HCT116 (cell line): Measurements from ENCODE around the gene SERPIND1. TPM values are rescaled to one million over a fixed set of nuclear protein-coding genes. Genes with fewer than 3 reads are reported as not detected.
"Not testable (repeated sequence)": the region's sequence is repeated elsewhere in the genome, so short reads cannot be mapped to it uniquely, and the experiment has no call there.

Source experiments
- ATAC-seq: fragments of 200-7000 bp; cut with Tn5 transposase; 2 replicates; pipeline ENCODE4 v1.9.1; 2020; ENCODE audit warnings: mild to moderate bottlenecking, moderate library complexity
- BruUV-seq: library from RNA; stranded (reverse); fragments of 400-500 nt; replicated peaks from 2 replicates; lab custom pipeline; 2021; lab: Mats Ljungman, UMichigan
- CTCF ChIA-PET: fragments of 300-600 bp; sonication (Branson Sonifier 250); formaldehyde crosslinking; loops from one replicate; lab custom pipeline; 2021; ENCODE audit warnings: antibody characterized with exemption; lab: Charles Lee
- POLR2A ChIA-PET: fragments of 300-600, 350-600 bp; sonication (Branson Sonifier 250); formaldehyde crosslinking; loops from one replicate; lab custom pipeline; 2021; ENCODE audit warnings: antibody characterized with exemption; lab: Charles Lee
- RAD21 ChIA-PET, 2 experiments: fragments of 300-600 bp; sonication (Branson Sonifier 250); formaldehyde crosslinking; loops; one replicate each; lab custom pipeline; 2023; ENCODE audit warnings: low total read pairs in 2 of 2; ENCODE audit not compliant: uncharacterized antibody in 2 of 2, unreplicated experiment in 2 of 2, low non-redundant PET in 1 of 2; lab: Charles Lee
- DNase-seq: peaks from one replicate; pipeline ENCODE4 v3.0.0-alpha.2; 2010; ENCODE audit warnings: low read depth, low spot score
- H2AFZ ChIP-seq: fragments of 200-600 bp; shearing (Covaris generic), sonication (generic); 2 replicates; pipeline ENCODE4 v1.6.1; 2017; ENCODE audit warnings: low read depth, mixed run types, mixed read lengths, antibody characterized with exemption, low read length; ENCODE audit not compliant: poor library complexity, severe bottlenecking
- H3K27ac ChIP-seq: 2 replicates; pipeline ENCODE4 v1.5.1; 2012; ENCODE audit warnings: low read depth, low read length
- H3K27me3 ChIP-seq: fragments of 200-600 bp; sonication (generic); 2 replicates; pipeline ENCODE4 v1.6.1; 2016; ENCODE audit warnings: mixed run types, low read length, mixed read lengths; ENCODE audit not compliant: insufficient read depth
- H3K36me3 ChIP-seq, 2 experiments: fragments of 200-500 bp in 1 of 2; fragments of 200-600 bp in 1 of 2; sonication (Bioruptor generic) in 1 of 2; sonication (generic) in 1 of 2; 2 replicates each; pipeline versions ENCODE4 v1.5.1 to v1.6.1; 2014 to 2016; ENCODE audit warnings: low read length in 2 of 2, inconsistent platforms in 1 of 2, mixed read lengths in 1 of 2, mixed run types in 1 of 2; ENCODE audit not compliant: insufficient read depth in 2 of 2, control insufficient read depth in 1 of 2
- H3K4me1 ChIP-seq, 2 experiments: fragments of 200-600 bp in 1 of 2; sonication (generic) in 1 of 2; 2 replicates each; pipeline versions ENCODE4 v1.5.1 to v1.6.1; 2012 to 2017; ENCODE audit warnings: low read length in 2 of 2, inconsistent platforms in 1 of 2, mild to moderate bottlenecking in 1 of 2, mixed read lengths in 1 of 2, mixed run types in 1 of 2, moderate library complexity in 1 of 2; ENCODE audit not compliant: insufficient read depth in 2 of 2, control insufficient read depth in 1 of 2
- H3K4me2 ChIP-seq: fragments of 200-600 bp; sonication (generic); 2 replicates; pipeline ENCODE4 v1.6.1; 2017; ENCODE audit warnings: mixed run types, low read length, mixed read lengths
- H3K4me3 ChIP-seq, 2 experiments: fragments of 200-600 bp in 1 of 2; sonication (generic) in 1 of 2; replicated peaks in 1 of 2; 2 replicates each; pipeline ENCODE4 v1.5.1; 2011 to 2016; ENCODE audit warnings: low read length in 2 of 2, control low read depth in 1 of 2, low read depth in 1 of 2, mild to moderate bottlenecking in 1 of 2, mixed read lengths in 1 of 2, mixed run types in 1 of 2
- H3K79me2 ChIP-seq: fragments of 200-600 bp; sonication (generic); 2 replicates; pipeline ENCODE4 v1.6.1; 2017; ENCODE audit warnings: mild to moderate bottlenecking, mixed run types, low read length, moderate library complexity, mixed read lengths; ENCODE audit not compliant: insufficient read depth
- H3K9ac ChIP-seq: fragments of 200-600 bp; sonication (generic); 2 replicates; pipeline ENCODE4 v1.6.1; 2016; ENCODE audit warnings: low read length, mixed read lengths
- H3K9me2 ChIP-seq: fragments of 200-600 bp; sonication (generic), shearing (Covaris generic); 2 replicates; pipeline ENCODE4 v1.6.1; 2017; ENCODE audit warnings: mixed run types, mild to moderate bottlenecking, moderate library complexity; ENCODE audit not compliant: insufficient read depth
- H3K9me3 ChIP-seq, 2 experiments: fragments of 200-500 bp in 1 of 2; fragments of 200-600 bp in 1 of 2; sonication (Bioruptor generic) in 1 of 2; sonication (generic) in 1 of 2; 2 replicates each; pipeline ENCODE4 v1.6.1; 2014 to 2017; ENCODE audit warnings: low read length in 2 of 2, mixed read lengths in 2 of 2, inconsistent platforms in 1 of 2, low read depth in 1 of 2, mild to moderate bottlenecking in 1 of 2, mixed run types in 1 of 2, moderate library complexity in 1 of 2; ENCODE audit not compliant: control insufficient read depth in 1 of 2, insufficient read depth in 1 of 2
- H4K20me1 ChIP-seq: fragments of 200-600 bp; sonication (generic), shearing (Covaris generic); 2 replicates; pipeline ENCODE4 v1.6.1; 2017; ENCODE audit warnings: mixed run types, mild to moderate bottlenecking, moderate library complexity; ENCODE audit not compliant: insufficient read depth
- CEBPB ChIP-seq: IDR thresholded peaks from 2 replicates; pipeline ENCODE4 v1.6.1; 2012; ENCODE audit warnings: low read depth
- SP1 ChIP-seq: IDR thresholded peaks from 2 replicates; pipeline ENCODE4 v1.6.1; 2012; ENCODE audit warnings: low read depth
- intact Hi-C: fragments of 100-400 bp; cut with micrococcal nuclease; formaldehyde crosslinking; loops from 2 replicates; pipeline ENCODE4 v1.10.0; 2022
- total RNA-seq: library from RNA; stranded (reverse); gene quantifications from one replicate; pipeline ENCODE4 v1.2.1, GENCODE V29; 2021; ENCODE audit not compliant: unreplicated experiment

The SERPIND1 gene
- total RNA-seq, 1 experiment from 2014 or later = 0.25 TPM

DNA sequence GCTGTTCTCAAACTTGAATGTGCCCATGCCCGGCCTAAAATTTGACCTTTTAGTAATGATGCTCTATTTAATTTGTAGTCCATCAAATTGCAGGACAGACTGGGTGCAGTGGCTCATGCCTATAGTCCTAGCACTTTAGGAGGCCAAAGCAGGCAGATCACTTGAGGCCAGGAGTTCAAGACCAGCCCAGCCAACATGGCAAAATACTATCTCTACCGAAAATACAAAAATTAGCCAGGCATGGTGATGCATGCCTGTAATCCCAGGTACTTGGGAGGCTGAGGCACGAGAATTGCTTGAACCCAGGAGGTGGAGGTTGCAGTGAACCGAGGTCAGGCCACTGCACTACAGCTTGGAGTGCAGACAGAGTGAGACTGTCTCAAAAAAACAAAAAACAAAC lies 51.3 kb downstream of the SERPIND1 start:
- H2AFZ ChIP-seq, H3K4me1 ChIP-seq, ATAC-seq, intact Hi-C loops, RAD21 ChIA-PET, H3K27me3 ChIP-seq, BruUV-seq, H3K27ac ChIP-seq, H3K4me3 ChIP-seq, H3K36me3 ChIP-seq, H3K9ac ChIP-seq, CTCF ChIA-PET, H3K9me2 ChIP-seq, H4K20me1 ChIP-seq, H3K4me2 ChIP-seq, H3K9me3 ChIP-seq, DNase-seq, H3K79me2 ChIP-seq, POLR2A ChIA-PET: not testable (repeated sequence)

DNA sequence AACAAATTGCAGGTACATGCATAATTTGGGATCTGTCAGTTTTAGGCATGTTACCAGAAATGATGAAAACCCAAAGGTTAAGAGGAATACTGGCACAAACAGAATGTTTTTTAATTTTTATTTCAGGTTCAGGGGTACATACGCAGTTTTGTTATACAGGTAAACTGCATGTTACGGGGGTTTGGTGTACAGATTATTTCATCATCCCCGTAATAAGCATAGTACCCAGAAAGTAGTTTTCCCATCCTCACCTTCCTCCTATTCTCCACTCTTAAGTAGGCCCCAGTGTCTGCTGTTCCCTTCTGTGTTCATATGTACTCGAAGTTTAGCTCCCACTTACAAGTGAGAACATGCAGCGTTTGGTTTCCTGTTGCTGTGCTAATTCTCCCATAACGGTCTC lies 51.7 kb downstream of the SERPIND1 start:
- Histone ChIP-seq H3K9ac (no peak overlapping the region), H3K4me1 (no peaks in the 10 kb centered on the region), H2AFZ (no peak overlapping the region), H3K27me3 (no peaks in the 10 kb centered on the region), H3K36me3 (peaks cover 0 to 4% of the 10 kb centered on the region in 2 experiments; a peak in 3 of 4 replicates), H3K4me3 (no peak overlapping the region), H4K20me1 (no peaks in the 10 kb centered on the region), H3K27ac (no peak overlapping the region), H3K9me2 (no peaks in the 10 kb centered on the region), H3K9me3 (no peaks in the 10 kb centered on the region), H3K79me2 (no peaks in the 10 kb centered on the region), H3K4me2 (no peak overlapping the region)
- ChIA-PET CTCF (no interaction called here), POLR2A (no interaction called here), RAD21 (no interaction called here)
- no peak for TF ChIP-seq CEBPB
- TF ChIP-seq SP1 = no peak
- no peak for DNase-seq
- no peak for ATAC-seq
- BruUV-seq = no TSS peak
- intact Hi-C loops = no loop called here

DNA sequence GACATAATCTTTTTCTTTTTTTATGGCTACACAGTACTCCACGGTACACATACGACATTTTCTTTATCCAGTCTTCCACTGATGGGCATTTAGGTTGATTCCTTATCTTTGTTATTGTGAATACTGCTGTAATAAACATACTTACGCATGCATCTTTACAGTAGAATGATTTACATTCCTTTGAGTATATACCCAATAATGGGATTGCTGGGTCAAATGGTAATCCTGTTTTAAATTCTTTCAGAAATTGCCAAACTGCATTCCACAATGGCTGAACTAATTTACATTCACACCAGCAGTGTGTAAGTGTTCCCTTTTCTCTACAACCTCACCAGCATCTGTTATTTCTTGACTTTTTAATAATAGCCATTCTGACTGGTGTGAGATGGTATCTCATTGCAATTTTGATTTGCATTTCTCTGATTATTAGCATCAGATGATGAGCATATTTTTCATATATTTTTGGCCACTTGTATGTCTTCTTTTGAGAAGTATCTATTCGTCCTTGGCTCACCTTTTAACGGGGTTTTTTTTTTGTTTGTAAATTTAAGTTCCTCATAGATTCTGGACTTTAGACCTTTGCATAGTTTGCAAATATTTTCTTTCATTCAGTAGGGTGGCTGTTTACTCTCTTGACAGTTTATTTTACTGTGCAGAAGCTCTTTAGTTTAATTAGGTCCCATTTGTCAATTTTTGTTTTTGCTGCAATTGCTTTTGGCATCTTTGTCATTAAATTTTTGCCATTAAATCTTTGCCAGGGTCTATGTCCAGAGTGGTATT lies 52.6 kb downstream of the SERPIND1 start:
- H3K4me3 ChIP-seq, H3K36me3 ChIP-seq, H4K20me1 ChIP-seq, POLR2A ChIA-PET, H3K9me3 ChIP-seq, RAD21 ChIA-PET, H3K27ac ChIP-seq, CTCF ChIA-PET, H3K9me2 ChIP-seq, BruUV-seq, H2AFZ ChIP-seq, H3K9ac ChIP-seq, ATAC-seq, H3K4me2 ChIP-seq, intact Hi-C loops, H3K27me3 ChIP-seq, H3K4me1 ChIP-seq, DNase-seq, H3K79me2 ChIP-seq: not testable (repeated sequence)
